GM12878 (cell line): Measurements from ENCODE around the gene CCNL2. TPM values are rescaled to one million over a fixed set of nuclear protein-coding genes. Genes with fewer than 3 reads are reported as not detected.

Source experiments
- ATAC-seq: fragments of 200-7000 bp; cut with Tn5 transposase; 3 replicates; pipeline ENCODE4 v1.9.1; 2020; ENCODE audit warnings: mild to moderate bottlenecking, moderate library complexity
- BruUV-seq: library from RNA; stranded (reverse); fragments of 400-500 nt; replicated peaks from 2 replicates; lab custom pipeline; 2021; lab: Mats Ljungman, UMichigan
- CTCF ChIA-PET: fragments of 300-600 bp; sonication (Branson Sonifier 250); formaldehyde crosslinking; extraction: SDS; loops from one replicate; lab custom pipeline; 2021; ENCODE audit warnings: inconsistent platforms; lab: Yijun Ruan, JAX
- POLR2A ChIA-PET: fragments of 350-600 bp; formaldehyde crosslinking; extraction: SDS; loops from one replicate; lab custom pipeline; 2021; ENCODE audit warnings: inconsistent platforms; lab: Charles Lee
- RAD21 ChIA-PET: fragments of 300-600 bp; sonication (Branson Sonifier 250); formaldehyde crosslinking; loops from one replicate; lab custom pipeline; 2023; ENCODE audit warnings: antibody characterized with exemption; ENCODE audit not compliant: unreplicated experiment; lab: Charles Lee
- SMC1A ChIA-PET: fragments of 300-600 bp; sonication (Branson Sonifier 250); formaldehyde crosslinking; loops from one replicate; lab custom pipeline; 2023; ENCODE audit not compliant: unreplicated experiment, uncharacterized antibody; lab: Charles Lee
- DNase-seq: peaks from one replicate; pipeline ENCODE4 v3.0.0-alpha.2; 2011; ENCODE audit warnings: low read depth, low spot score
- FAIRE-seq: peaks from 3 replicates; lab custom pipeline; 2011; peaks lifted over from hg19 to GRCh38; lab: Jason Lieb, UNC
- H2AFZ ChIP-seq: 2 replicates; pipeline ENCODE4 v1.6.0; 2011; ENCODE audit warnings: low read depth, low read length, control low read depth; ENCODE audit not compliant: control insufficient read depth
- H3K27ac ChIP-seq: 2 replicates; pipeline ENCODE4 v1.5.1; 2011; ENCODE audit warnings: control low read depth; ENCODE audit not compliant: control insufficient read depth, insufficient read depth
- H3K27me3 ChIP-seq, 2 experiments: replicated peaks in 1 of 2; 2 replicates each; pipeline versions ENCODE4 v1.6.0 to v1.6.1; 2011; ENCODE audit warnings: low read length in 1 of 2; ENCODE audit not compliant: control insufficient read depth in 2 of 2, insufficient read depth in 2 of 2
- H3K36me3 ChIP-seq, 2 experiments: 2 replicates each; pipeline ENCODE4 v1.5.1; 2011; ENCODE audit warnings: low read length in 1 of 2; ENCODE audit not compliant: control insufficient read depth in 2 of 2, insufficient read depth in 2 of 2
- H3K4me1 ChIP-seq: 2 replicates; pipeline ENCODE4 v1.6.1; 2011; ENCODE audit warnings: mild to moderate bottlenecking, low read length, moderate library complexity, mixed read lengths; ENCODE audit not compliant: control insufficient read depth, insufficient read depth
- H3K4me2 ChIP-seq: 2 replicates; pipeline ENCODE4 v1.6.0; 2011; ENCODE audit warnings: control low read depth; ENCODE audit not compliant: control insufficient read depth, insufficient read depth
- H3K4me3 ChIP-seq: fragments of 200-600 bp; sonication (generic); 2 replicates; pipeline ENCODE4 v1.5.1; 2016
- H3K79me2 ChIP-seq: 2 replicates; pipeline ENCODE4 v1.6.0; 2011; ENCODE audit warnings: low read length; ENCODE audit not compliant: control insufficient read depth, insufficient read depth
- H3K9ac ChIP-seq: 2 replicates; pipeline ENCODE4 v1.8.0; 2011; ENCODE audit warnings: low read length, control low read depth, mixed read lengths; ENCODE audit not compliant: control insufficient read depth, insufficient read depth
- H3K9me3 ChIP-seq: replicated peaks from 3 replicates; pipeline ENCODE4 v1.5.1; 2011; ENCODE audit warnings: mild to moderate bottlenecking, low read length; ENCODE audit not compliant: control insufficient read depth, insufficient read depth
- H4K20me1 ChIP-seq: 2 replicates; pipeline ENCODE4 v1.6.0; 2011; ENCODE audit not compliant: control insufficient read depth, insufficient read depth
- BMI1 ChIP-seq: fragments of 450-650 bp; IDR thresholded peaks from 2 replicates; pipeline ENCODE4 v1.6.1; 2016; ENCODE audit warnings: mild to moderate bottlenecking, moderate library complexity, borderline replicate concordance
- HDGF ChIP-seq: fragments of 450-650 bp; IDR thresholded peaks from 2 replicates; pipeline ENCODE4 v1.6.1; 2016; ENCODE audit warnings: antibody characterized with exemption
- MYB ChIP-seq: fragments of 150-350 bp; IDR thresholded peaks from 2 replicates; pipeline ENCODE4 v1.6.1; 2014; ENCODE audit warnings: mild to moderate bottlenecking, low read depth, low read length, borderline replicate concordance
- RBBP5 ChIP-seq: fragments of 200-600 bp; sonication (generic); conservative IDR thresholded peaks from 2 replicates; pipeline ENCODE4 v1.6.1; 2016
- RFX5 ChIP-seq: IDR thresholded peaks from 2 replicates; pipeline ENCODE4 v1.6.1; 2011; ENCODE audit warnings: low read depth, low read length, improper control_type of control experiment
- SUPT20H ChIP-seq: IDR thresholded peaks from 2 replicates; pipeline ENCODE4 v1.6.1; 2011; ENCODE audit warnings: low read depth, mild to moderate bottlenecking, low read length, moderate library complexity, borderline replicate concordance; ENCODE audit not compliant: control insufficient read depth
- TCF7 ChIP-seq: IDR thresholded peaks from 2 replicates; pipeline ENCODE4 v1.6.1; 2014; ENCODE audit warnings: antibody characterized with exemption, borderline replicate concordance
- WGBS: methylation state at CpG from one replicate; pipeline ENCODE4 v1.1.6; 2016; ENCODE audit warnings: low lambda C conversion rate; ENCODE audit not compliant: insufficient replicate concordance, insufficient coverage; ENCODE audit errors: missing lambda C conversion rate; 5-methylcytosine and 5-hydroxymethylcytosine counted together
- in situ Hi-C: fragments of 300-500 bp; cut with MboI; formaldehyde crosslinking; loops from 9 replicates; pipeline ENCODE4 v1.14.3; 2018; ENCODE audit warnings: mixed read lengths
- intact Hi-C: fragments of 100-400 bp; cut with micrococcal nuclease; formaldehyde crosslinking; loops from one replicate; pipeline ENCODE4 v1.14.2; 2022; ENCODE audit not compliant: unreplicated experiment
- microRNA-seq: library from miRNA; unstranded; fragments of <30 nt; microRNA quantifications from one replicate; pipeline ENCODE4, GENCODE V29; 2018
- polyA plus RNA-seq, 11 experiments: library from polyadenylated mRNA; depleted of rRNA in 4 of 11; unstranded in 6 of 11; stranded (reverse) in 5 of 11; fragments of >200 nt; fragmentation: Nextera tagmentation in 4 of 11; fragmentation: Illumina TruSeq in 1 of 11; extraction: Ambion mirVana in 4 of 11; extraction: Trizol in 1 of 11; gene quantifications; 1 replicate in 1 of 11; 2 replicates in 10 of 11; pipeline versions ENCODE4 v1.2.1 to v1.2.3, GENCODE V29; 2011 to 2016; ENCODE audit warnings: inconsistent platforms in 2 of 11, missing spikeins in 2 of 11, low read depth in 1 of 11
- total RNA-seq, 4 experiments: library from RNA; depleted of rRNA in 3 of 4; stranded (reverse); fragments of >200 nt in 3 of 4; fragmentation: Illumina TruSeq in 1 of 4; extraction: Trizol in 1 of 4; gene quantifications; 2 replicates each; pipeline versions ENCODE4 v1.2.1 to v1.2.3, GENCODE V29; 2013 to 2021
- TF ChIP-seq, protein P1 (sequence below): fragments of 450-650 bp; IDR thresholded peaks from 2 replicates; pipeline ENCODE4 v1.6.1; 2018; ENCODE audit warnings: borderline replicate concordance, mild to moderate bottlenecking; ENCODE audit not compliant: partially characterized antibody
- TF ChIP-seq, protein P2 (sequence below): IDR thresholded peaks from 2 replicates; pipeline ENCODE4 v1.6.1; 2011; ENCODE audit warnings: borderline replicate concordance, low read depth, mild to moderate bottlenecking, moderate library complexity, mixed read lengths, low read length; ENCODE audit not compliant: insufficient read depth; ENCODE audit errors: extremely low read length
- TF ChIP-seq, protein P3 (sequence below): fragments of 450-650 bp; IDR thresholded peaks from 2 replicates; pipeline ENCODE4 v1.6.1; 2016; ENCODE audit warnings: mild to moderate bottlenecking

Gene CCNL2
- total and polyA plus RNA-seq, 10 of the 15 experiments (the other 5 are each of a cell fraction or from before 2014, with no cell fraction given), result 2.1 to 143 (median 101) TPM

- no TSS peak for BruUV-seq
- intact Hi-C loops, result no loop called here
- RAD21 ChIA-PET, result no interaction called here
Measured at GRCh38 chr1:1335792-1336248, 63.3 kb downstream of the CCNL2 start.

More at GRCh38 chr1:1335792-1336248, 63.3 kb downstream of the CCNL2 start:
- DNase-seq (no peak), ATAC-seq (no peak), FAIRE-seq (no peak)
- Histone ChIP-seq H3K27me3 (no peaks in the 10 kb centered on the region), H2AFZ (no peak overlapping the region), H3K4me1 (no peaks in the 10 kb centered on the region), H3K36me3 (peaks cover 0 to 3% of the 10 kb centered on the region in 2 experiments; a peak in 3 of 4 replicates), H3K4me3 (no peak overlapping the region), H3K27ac (no peak overlapping the region), H3K4me2 (no peak overlapping the region), H3K9ac (no peak overlapping the region), H4K20me1 (no peaks in the 10 kb centered on the region), H3K9me3 (no peaks in the 10 kb centered on the region), H3K79me2 (no peaks in the 10 kb centered on the region)
- in situ Hi-C loops, result no loop called here
- 93% methylated on average over 13 of the region's 21 CpGs for WGBS
- ChIA-PET SMC1A (no interaction called here), CTCF (no interaction called here), POLR2A (no interaction called here)
- TF ChIP-seq SUPT20H (no peak), MYB (no peak), BMI1 (no peak), RBBP5 (no peak), TCF7 (no peak), HDGF (no peak), RFX5 (no peak)
- TF ChIP-seq, protein P1, sequence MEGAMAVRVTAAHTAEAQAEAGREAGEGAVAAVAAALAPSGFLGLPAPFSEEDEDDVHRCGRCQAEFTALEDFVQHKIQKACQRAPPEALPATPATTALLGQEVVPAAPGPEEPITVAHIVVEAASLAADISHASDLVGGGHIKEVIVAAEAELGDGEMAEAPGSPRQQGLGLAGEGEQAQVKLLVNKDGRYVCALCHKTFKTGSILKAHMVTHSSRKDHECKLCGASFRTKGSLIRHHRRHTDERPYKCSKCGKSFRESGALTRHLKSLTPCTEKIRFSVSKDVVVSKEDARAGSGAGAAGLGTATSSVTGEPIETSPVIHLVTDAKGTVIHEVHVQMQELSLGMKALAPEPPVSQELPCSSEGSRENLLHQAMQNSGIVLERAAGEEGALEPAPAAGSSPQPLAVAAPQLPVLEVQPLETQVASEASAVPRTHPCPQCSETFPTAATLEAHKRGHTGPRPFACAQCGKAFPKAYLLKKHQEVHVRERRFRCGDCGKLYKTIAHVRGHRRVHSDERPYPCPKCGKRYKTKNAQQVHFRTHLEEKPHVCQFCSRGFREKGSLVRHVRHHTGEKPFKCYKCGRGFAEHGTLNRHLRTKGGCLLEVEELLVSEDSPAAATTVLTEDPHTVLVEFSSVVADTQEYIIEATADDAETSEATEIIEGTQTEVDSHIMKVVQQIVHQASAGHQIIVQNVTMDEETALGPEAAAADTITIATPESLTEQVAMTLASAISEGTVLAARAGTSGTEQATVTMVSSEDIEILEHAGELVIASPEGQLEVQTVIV, result no peak
- TF ChIP-seq, protein P2, sequence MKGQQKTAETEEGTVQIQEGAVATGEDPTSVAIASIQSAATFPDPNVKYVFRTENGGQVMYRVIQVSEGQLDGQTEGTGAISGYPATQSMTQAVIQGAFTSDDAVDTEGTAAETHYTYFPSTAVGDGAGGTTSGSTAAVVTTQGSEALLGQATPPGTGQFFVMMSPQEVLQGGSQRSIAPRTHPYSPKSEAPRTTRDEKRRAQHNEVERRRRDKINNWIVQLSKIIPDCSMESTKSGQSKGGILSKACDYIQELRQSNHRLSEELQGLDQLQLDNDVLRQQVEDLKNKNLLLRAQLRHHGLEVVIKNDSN, result no peak
- TF ChIP-seq, protein P3, sequence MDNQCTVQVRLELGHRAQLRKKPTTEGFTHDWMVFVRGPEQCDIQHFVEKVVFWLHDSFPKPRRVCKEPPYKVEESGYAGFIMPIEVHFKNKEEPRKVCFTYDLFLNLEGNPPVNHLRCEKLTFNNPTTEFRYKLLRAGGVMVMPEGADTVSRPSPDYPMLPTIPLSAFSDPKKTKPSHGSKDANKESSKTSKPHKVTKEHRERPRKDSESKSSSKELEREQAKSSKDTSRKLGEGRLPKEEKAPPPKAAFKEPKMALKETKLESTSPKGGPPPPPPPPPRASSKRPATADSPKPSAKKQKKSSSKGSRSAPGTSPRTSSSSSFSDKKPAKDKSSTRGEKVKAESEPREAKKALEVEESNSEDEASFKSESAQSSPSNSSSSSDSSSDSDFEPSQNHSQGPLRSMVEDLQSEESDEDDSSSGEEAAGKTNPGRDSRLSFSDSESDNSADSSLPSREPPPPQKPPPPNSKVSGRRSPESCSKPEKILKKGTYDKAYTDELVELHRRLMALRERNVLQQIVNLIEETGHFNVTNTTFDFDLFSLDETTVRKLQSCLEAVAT, result no peak

Small RNA genes lying within 50 kb of the gene (microRNA-seq; reads per million reads assigned to microRNA genes)
- not detected for gene MIR6808

Other genes with a start within 250 kb of the CCNL2 start
Only the 7 nearest of the 27 such genes appear.
- gene DVL1, start 49.9 kb downstream of the CCNL2 start, total RNA-seq (2014; rRNA removed), result 23.5 and 31.1 TPM in 2 replicates
- gene DVL1, start 49.9 kb downstream of the CCNL2 start, total RNA-seq (2014; rRNA removed; fragmentation: Illumina TruSeq; extraction: Trizol), result 6.1 and 7.5 TPM in 2 replicates
- 29.8 and 30.8 TPM in 2 replicates for gene DVL1, start 49.9 kb downstream of the CCNL2 start, total RNA-seq (2021)
- gene DVL1, start 49.9 kb downstream of the CCNL2 start, polyA plus RNA-seq (2011; rRNA removed), result 3.6 and 7.3 TPM in 2 replicates
- 0.48 and 1.6 TPM in 2 replicates for gene DVL1, start 49.9 kb downstream of the CCNL2 start, polyA plus RNA-seq (2014; fragmentation: Illumina TruSeq; extraction: Trizol)
- gene DVL1, start 49.9 kb downstream of the CCNL2 start, polyA plus RNA-seq (2014; fragmentation: Nextera tagmentation; extraction: Ambion mirVana), result under 1 TPM; 0.10 to 0.53 TPM
- 29.6 and 35.6 TPM in 2 replicates for gene DVL1, start 49.9 kb downstream of the CCNL2 start, polyA plus RNA-seq (2014; rRNA removed)
- 1 to 10 TPM; 1.3 to 1.9 TPM for gene DVL1, start 49.9 kb downstream of the CCNL2 start, polyA plus RNA-seq (2016; fragmentation: Nextera tagmentation; extraction: Ambion mirVana)
- gene MXRA8, start 40.8 kb downstream of the CCNL2 start, total RNA-seq (2014; rRNA removed), result not detected in 2 replicates
- not detected in 2 replicates for gene MXRA8, start 40.8 kb downstream of the CCNL2 start, total RNA-seq (2014; rRNA removed; fragmentation: Illumina TruSeq; extraction: Trizol)
- 0.29 and 0.54 TPM in 2 replicates for gene MXRA8, start 40.8 kb downstream of the CCNL2 start, total RNA-seq (2021)
- 0.11 and 0.20 TPM in 2 replicates for gene MXRA8, start 40.8 kb downstream of the CCNL2 start, polyA plus RNA-seq (2011; rRNA removed)
- not detected in 2 replicates for gene MXRA8, start 40.8 kb downstream of the CCNL2 start, polyA plus RNA-seq (2014; fragmentation: Illumina TruSeq; extraction: Trizol)
- gene MXRA8, start 40.8 kb downstream of the CCNL2 start, polyA plus RNA-seq (2014; fragmentation: Nextera tagmentation; extraction: Ambion mirVana), result not detected
- gene MXRA8, start 40.8 kb downstream of the CCNL2 start, polyA plus RNA-seq (2014; rRNA removed), result 0.19 and 0.27 TPM in 2 replicates
- gene MXRA8, start 40.8 kb downstream of the CCNL2 start, polyA plus RNA-seq (2016; fragmentation: Nextera tagmentation; extraction: Ambion mirVana), result under 1 TPM in 1 of 2 experiments, not detected in 1; 0.15 TPM
- gene AURKAIP1, start 24.1 kb downstream of the CCNL2 start, total RNA-seq (2014; rRNA removed), result 146 and 177 TPM in 2 replicates
- 30.2 and 37.4 TPM in 2 replicates for gene AURKAIP1, start 24.1 kb downstream of the CCNL2 start, total RNA-seq (2014; rRNA removed; fragmentation: Illumina TruSeq; extraction: Trizol)
- gene AURKAIP1, start 24.1 kb downstream of the CCNL2 start, total RNA-seq (2021), result 198 and 210 TPM in 2 replicates
- 38.3 and 66.8 TPM in 2 replicates for gene AURKAIP1, start 24.1 kb downstream of the CCNL2 start, polyA plus RNA-seq (2011; rRNA removed)
- gene AURKAIP1, start 24.1 kb downstream of the CCNL2 start, polyA plus RNA-seq (2014; fragmentation: Illumina TruSeq; extraction: Trizol), result 3.9 and 26.5 TPM in 2 replicates
- gene AURKAIP1, start 24.1 kb downstream of the CCNL2 start, polyA plus RNA-seq (2014; fragmentation: Nextera tagmentation; extraction: Ambion mirVana), result 10 to 100 TPM in 1 of 2 experiments, 1 to 10 TPM in 1; 6.5 to 26.6 TPM
- gene AURKAIP1, start 24.1 kb downstream of the CCNL2 start, polyA plus RNA-seq (2014; rRNA removed), result 173 and 210 TPM in 2 replicates
- 100 to 1,000 TPM; 341 to 366 TPM for gene AURKAIP1, start 24.1 kb downstream of the CCNL2 start, polyA plus RNA-seq (2016; fragmentation: Nextera tagmentation; extraction: Ambion mirVana)
- 205 and 223 TPM in 2 replicates for gene MRPL20, start 8.0 kb upstream of the CCNL2 start, total RNA-seq (2014; rRNA removed)
- gene MRPL20, start 8.0 kb upstream of the CCNL2 start, total RNA-seq (2014; rRNA removed; fragmentation: Illumina TruSeq; extraction: Trizol), result 132 and 153 TPM in 2 replicates
- 141 and 149 TPM in 2 replicates for gene MRPL20, start 8.0 kb upstream of the CCNL2 start, total RNA-seq (2021)
- 143 and 146 TPM in 2 replicates for gene MRPL20, start 8.0 kb upstream of the CCNL2 start, polyA plus RNA-seq (2011; rRNA removed)
- 115 and 129 TPM in 2 replicates for gene MRPL20, start 8.0 kb upstream of the CCNL2 start, polyA plus RNA-seq (2014; fragmentation: Illumina TruSeq; extraction: Trizol)
- gene MRPL20, start 8.0 kb upstream of the CCNL2 start, polyA plus RNA-seq (2014; fragmentation: Nextera tagmentation; extraction: Ambion mirVana), result 100 to 1,000 TPM; 519 to 525 TPM
- gene MRPL20, start 8.0 kb upstream of the CCNL2 start, polyA plus RNA-seq (2014; rRNA removed), result 287 and 301 TPM in 2 replicates
- gene MRPL20, start 8.0 kb upstream of the CCNL2 start, polyA plus RNA-seq (2016; fragmentation: Nextera tagmentation; extraction: Ambion mirVana), result 100 to 1,000 TPM; 366 to 375 TPM
- gene ANKRD65, start 21.9 kb upstream of the CCNL2 start, total RNA-seq (2014; rRNA removed), result 0.17 and 0.33 TPM in 2 replicates
- gene ANKRD65, start 21.9 kb upstream of the CCNL2 start, total RNA-seq (2014; rRNA removed; fragmentation: Illumina TruSeq; extraction: Trizol), result 0.18 and 0.45 TPM in 2 replicates
- gene ANKRD65, start 21.9 kb upstream of the CCNL2 start, total RNA-seq (2021), result 0.96 and 1.2 TPM in 2 replicates
- 0.12 and 0.24 TPM in 2 replicates for gene ANKRD65, start 21.9 kb upstream of the CCNL2 start, polyA plus RNA-seq (2011; rRNA removed)
- gene ANKRD65, start 21.9 kb upstream of the CCNL2 start, polyA plus RNA-seq (2014; fragmentation: Illumina TruSeq; extraction: Trizol), result 0.14 and 0.29 TPM in 2 replicates
- gene ANKRD65, start 21.9 kb upstream of the CCNL2 start, polyA plus RNA-seq (2014; fragmentation: Nextera tagmentation; extraction: Ambion mirVana), result under 1 TPM; 0.05 to 0.15 TPM
- gene ANKRD65, start 21.9 kb upstream of the CCNL2 start, polyA plus RNA-seq (2014; rRNA removed), result 0.86 and 0.94 TPM in 2 replicates
- 1 to 10 TPM; 1.8 to 2.8 TPM for gene ANKRD65, start 21.9 kb upstream of the CCNL2 start, polyA plus RNA-seq (2016; fragmentation: Nextera tagmentation; extraction: Ambion mirVana)
- gene VWA1, start 36.4 kb upstream of the CCNL2 start, total RNA-seq (2014; rRNA removed), result 0.40 and 0.71 TPM in 2 replicates
- gene VWA1, start 36.4 kb upstream of the CCNL2 start, total RNA-seq (2014; rRNA removed; fragmentation: Illumina TruSeq; extraction: Trizol), result 0.13 and 0.14 TPM in 2 replicates
- gene VWA1, start 36.4 kb upstream of the CCNL2 start, total RNA-seq (2021), result 1.7 and 1.8 TPM in 2 replicates
- gene VWA1, start 36.4 kb upstream of the CCNL2 start, polyA plus RNA-seq (2011; rRNA removed), result 0.45 and 1.1 TPM in 2 replicates
- 0.03 TPM in 1 of 2 replicates, not detected in the other for gene VWA1, start 36.4 kb upstream of the CCNL2 start, polyA plus RNA-seq (2014; fragmentation: Illumina TruSeq; extraction: Trizol)
- under 1 TPM in 1 of 2 experiments, not detected in 1; 0.02 TPM for gene VWA1, start 36.4 kb upstream of the CCNL2 start, polyA plus RNA-seq (2014; fragmentation: Nextera tagmentation; extraction: Ambion mirVana)
- 0.40 and 0.56 TPM in 2 replicates for gene VWA1, start 36.4 kb upstream of the CCNL2 start, polyA plus RNA-seq (2014; rRNA removed)
- gene VWA1, start 36.4 kb upstream of the CCNL2 start, polyA plus RNA-seq (2016; fragmentation: Nextera tagmentation; extraction: Ambion mirVana), result under 1 TPM in 1 of 2 experiments, not detected in 1; 0.24 TPM
- 0.06 and 0.44 TPM in 2 replicates for gene ATAD3C, start 50.4 kb upstream of the CCNL2 start, total RNA-seq (2014; rRNA removed)
- 0.41 and 0.63 TPM in 2 replicates for gene ATAD3C, start 50.4 kb upstream of the CCNL2 start, total RNA-seq (2014; rRNA removed; fragmentation: Illumina TruSeq; extraction: Trizol)
- 1.1 and 1.6 TPM in 2 replicates for gene ATAD3C, start 50.4 kb upstream of the CCNL2 start, total RNA-seq (2021)
- gene ATAD3C, start 50.4 kb upstream of the CCNL2 start, polyA plus RNA-seq (2011; rRNA removed), result 2.2 and 3.1 TPM in 2 replicates
- gene ATAD3C, start 50.4 kb upstream of the CCNL2 start, polyA plus RNA-seq (2014; fragmentation: Illumina TruSeq; extraction: Trizol), result 0.22 and 0.32 TPM in 2 replicates
- gene ATAD3C, start 50.4 kb upstream of the CCNL2 start, polyA plus RNA-seq (2014; fragmentation: Nextera tagmentation; extraction: Ambion mirVana), result under 1 TPM; 0.03 to 0.13 TPM
- gene ATAD3C, start 50.4 kb upstream of the CCNL2 start, polyA plus RNA-seq (2014; rRNA removed), result 1.1 and 2.1 TPM in 2 replicates
- 1 to 10 TPM; 2.1 to 2.9 TPM for gene ATAD3C, start 50.4 kb upstream of the CCNL2 start, polyA plus RNA-seq (2016; fragmentation: Nextera tagmentation; extraction: Ambion mirVana)